GM19463 (cell line): ENCODE data around the gene LBHD2.
A peak's percentile ranks its signal among the peaks of the same experiment; 100 is the strongest.
"Not testable (repeated sequence)": the region's sequence is repeated elsewhere in the genome, so short reads cannot be mapped to it uniquely, and the experiment has no call there.

Experiments used
- ATAC-seq: cut with Tn5 transposase; IDR thresholded peaks from one replicate; pipeline ENCODE4 v1.9.1; 2021; ENCODE audit warnings: mild to moderate bottlenecking, moderate library complexity; ENCODE audit not compliant: unreplicated experiment

Gene LBHD2

GRCh38 chr14:103084021-103084919, at the start of gene LBHD2:
LBHD2 (plus strand) TSS chr14:103084210; CDS start chr14:103086013, 1,803 bp downstream.
- ATAC-seq: no peak

- ATAC-seq: no peak
These were observed 42.5 kb upstream of the LBHD2 start for GRCh38 chr14:103041464-103041863.

GRCh38 chr14:103043257-103044015, 40.6 kb upstream of the LBHD2 start:
- ATAC-seq: no peak

- ATAC-seq: no peak
These were observed 38.6 kb upstream of the LBHD2 start for GRCh38 chr14:103045371-103045869.

- not testable (repeated sequence) for ATAC-seq
These were observed 36.6 kb upstream of the LBHD2 start for GRCh38 chr14:103047453-103047852.

- no peak for ATAC-seq
These were observed 33.1 kb upstream of the LBHD2 start for GRCh38 chr14:103050935-103051334.

GRCh38 chr14:103052407-103052806, 31.6 kb upstream of the LBHD2 start:
- ATAC-seq: no peak

GRCh38 chr14:103055695-103056094, 28.3 kb upstream of the LBHD2 start:
- ATAC-seq: no peak

GRCh38 chr14:103056322-103057027, 27.5 kb upstream of the LBHD2 start:
- ATAC-seq: no peak

- ATAC-seq: peak; percentile 17
These were observed 27.0 kb upstream of the LBHD2 start for GRCh38 chr14:103057028-103057371.

- peak; percentile 85 for ATAC-seq
These were observed 26.4 kb upstream of the LBHD2 start, which contains the start of gene CDC42BPB for GRCh38 chr14:103057372-103058163. CDC42BPB (minus strand) TSS chr14:103057549; CDS start chr14:103057173, 376 bp downstream.

- no peak for ATAC-seq
These were observed 25.6 kb upstream of the LBHD2 start for GRCh38 chr14:103058164-103059055.

GRCh38 chr14:103059556-103059955, 24.5 kb upstream of the LBHD2 start:
- ATAC-seq: no peak

- ATAC-seq: no peak
These were observed 22.5 kb upstream of the LBHD2 start for GRCh38 chr14:103061482-103061976.

GRCh38 chr14:103064436-103064835, 19.6 kb upstream of the LBHD2 start:
- ATAC-seq: no peak

- ATAC-seq: no peak
These were observed 19.0 kb upstream of the LBHD2 start for GRCh38 chr14:103064978-103065377.

- no peak for ATAC-seq
These were observed 18.1 kb upstream of the LBHD2 start for GRCh38 chr14:103065861-103066260.

- ATAC-seq: no peak
These were observed 17.6 kb upstream of the LBHD2 start for GRCh38 chr14:103066399-103066798.
